NCI-H524 treated with DMSO at 0.1 percent for 48 hours (cell line): ENCODE measurements around the gene DENND1A.

ENCODE experiments used
- DNase-seq: peaks from one replicate; lab custom pipeline; 2025; lab: John Stamatoyannopoulos, UW

Gene DENND1A

GRCh38 chr9:123426406-123426805 lies 503.5 kb downstream of the DENND1A start:
- DNase-seq, result no peak

DNA sequence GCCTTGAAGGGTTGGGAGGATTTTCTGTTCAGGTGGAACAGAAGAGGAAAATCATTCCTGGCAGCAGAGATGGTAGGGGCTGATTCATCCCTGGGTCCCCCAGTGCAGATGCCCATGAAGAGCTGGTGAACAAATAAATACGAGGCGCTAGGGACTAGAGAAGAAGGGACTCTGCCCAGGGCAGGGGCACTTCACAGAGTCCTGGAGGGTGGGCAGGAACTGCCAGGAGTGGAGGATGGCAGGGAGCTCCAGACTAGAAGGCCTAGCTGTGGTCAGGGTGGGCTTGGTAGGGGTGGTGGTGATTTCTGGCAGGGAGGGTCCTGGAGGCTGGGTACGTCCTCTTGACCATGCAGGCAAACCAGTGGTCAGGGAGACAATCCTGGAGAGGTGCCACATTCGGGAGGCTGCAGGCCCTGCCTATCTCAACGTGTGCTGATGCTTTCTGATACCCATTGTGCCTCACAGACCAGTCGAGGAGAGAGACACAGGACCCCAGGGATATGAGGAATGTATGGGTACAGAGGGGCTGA lies 504.0 kb downstream of the DENND1A start:
- no peak for DNase-seq

GRCh38 chr9:123425261-123425821 lies 504.6 kb downstream of the DENND1A start:
- DNase-seq, result no peak

GRCh38 chr9:123424552-123425225 lies 505.2 kb downstream of the DENND1A start:
- no peak for DNase-seq

DNA sequence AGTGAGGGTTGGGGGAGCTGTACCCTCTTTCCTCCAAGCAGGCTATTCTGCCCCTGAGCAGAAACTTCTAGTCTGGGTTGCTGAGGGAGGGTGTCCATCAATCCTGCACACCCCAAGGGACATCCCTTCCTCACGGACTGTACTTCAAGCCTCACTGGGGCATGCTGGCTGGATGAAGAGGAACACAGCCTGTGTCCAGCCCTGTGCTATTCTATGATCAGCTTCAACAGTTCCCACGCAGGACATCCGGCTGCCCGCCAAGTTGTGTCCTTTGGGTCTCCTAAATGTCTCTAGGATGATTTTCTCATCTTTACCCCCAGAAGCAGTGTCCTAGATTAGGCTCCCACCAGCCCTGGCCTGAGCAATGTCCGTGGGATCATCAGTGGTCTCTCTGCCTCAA lies 505.8 kb downstream of the DENND1A start:
- no peak for DNase-seq

GRCh38 chr9:123423311-123423640 lies 506.6 kb downstream of the DENND1A start:
- no peak for DNase-seq

DNA sequence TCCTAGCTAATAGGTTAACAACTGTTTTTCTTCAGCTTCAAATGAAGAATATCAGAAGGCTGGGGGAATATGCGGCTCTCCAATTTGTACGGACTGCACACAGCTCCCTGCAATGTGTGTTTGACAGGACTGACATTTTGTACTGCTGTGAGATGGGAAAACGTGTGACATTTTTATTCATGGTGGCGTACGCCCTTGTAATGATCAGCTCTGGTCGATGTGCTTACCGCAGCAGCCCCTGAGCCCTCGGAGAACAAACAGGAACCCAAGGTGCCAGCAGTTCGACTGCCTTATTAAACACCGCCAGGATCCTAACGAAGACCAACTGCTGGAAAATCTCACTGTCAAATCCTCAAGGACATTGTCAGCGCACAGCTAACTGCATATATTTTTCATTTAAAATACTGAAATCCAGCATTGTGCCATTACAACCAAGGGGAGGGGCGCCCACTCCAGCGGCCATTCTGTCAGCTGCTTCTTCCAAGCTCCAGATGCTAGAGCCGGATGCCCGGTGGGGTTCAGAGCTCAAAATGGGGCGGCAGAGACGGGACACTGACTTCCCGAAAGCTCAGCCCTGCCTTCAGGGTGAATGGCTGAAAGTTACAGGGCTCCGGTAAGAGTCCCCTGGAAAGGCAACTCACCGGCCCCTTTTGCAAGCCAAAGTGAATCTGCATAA lies 507.2 kb downstream of the DENND1A start:
- no peak for DNase-seq

DNA sequence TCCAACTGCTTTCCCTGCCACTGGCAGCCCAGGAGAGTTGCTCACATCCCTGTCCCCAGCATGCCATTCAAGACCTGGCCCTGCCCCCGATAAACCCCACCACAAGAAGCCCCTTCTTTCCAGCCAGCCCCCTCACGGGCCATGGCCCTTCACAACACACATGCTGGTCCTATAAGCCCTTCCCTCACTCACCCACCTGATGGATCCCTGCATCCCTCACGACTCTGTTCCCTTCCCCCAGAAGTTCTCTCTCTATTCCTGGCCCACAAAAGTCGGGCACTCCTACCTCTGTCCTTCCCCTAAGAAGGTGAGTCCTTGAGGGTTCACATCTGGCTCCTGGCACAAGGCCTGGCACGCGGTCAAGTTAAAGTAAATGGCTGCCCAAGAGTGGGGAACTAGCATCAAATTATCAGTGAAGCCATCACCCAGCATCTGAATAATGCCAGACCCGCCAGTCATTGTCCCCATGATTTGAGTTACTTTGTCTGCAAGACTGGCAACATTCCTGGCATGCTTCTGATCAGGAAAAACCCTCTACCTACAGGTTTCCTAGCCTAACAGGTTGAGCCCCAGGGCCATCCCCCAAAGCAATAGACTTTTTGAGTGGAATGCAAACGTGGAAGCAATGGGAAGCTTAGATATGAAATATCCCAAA lies 508.0 kb downstream of the DENND1A start:
- no peak for DNase-seq

GRCh38 chr9:123421186-123421585 lies 508.7 kb downstream of the DENND1A start:
- no peak for DNase-seq

- DNase-seq, result no peak
Observed at GRCh38 chr9:123420592-123421111, 509.3 kb downstream of the DENND1A start.

GRCh38 chr9:123419721-123420591 lies 510.0 kb downstream of the DENND1A start:
- DNase-seq, result no peak

DNA sequence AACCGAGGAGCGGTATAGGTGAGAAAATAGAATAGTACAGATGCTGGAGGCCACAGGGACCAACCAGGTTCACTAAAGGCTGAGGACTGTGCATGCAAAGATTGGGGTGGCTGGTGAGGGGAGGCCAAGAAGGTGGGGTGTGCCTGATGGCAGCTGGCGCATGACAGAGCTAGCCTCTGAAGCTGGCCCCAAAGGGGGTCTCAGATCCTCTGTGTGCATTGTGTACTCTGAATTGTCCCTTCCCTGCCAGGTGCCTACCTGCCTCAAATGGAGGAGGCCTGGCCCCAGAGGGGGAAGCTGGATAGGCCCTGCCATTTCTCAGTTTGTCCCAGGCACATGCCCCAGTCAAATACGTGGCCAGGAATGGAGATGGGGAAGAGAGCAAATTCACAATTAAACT lies 510.8 kb downstream of the DENND1A start:
- no peak for DNase-seq

- no peak for DNase-seq
Observed at GRCh38 chr9:123418506-123418905, 511.4 kb downstream of the DENND1A start.

DNA sequence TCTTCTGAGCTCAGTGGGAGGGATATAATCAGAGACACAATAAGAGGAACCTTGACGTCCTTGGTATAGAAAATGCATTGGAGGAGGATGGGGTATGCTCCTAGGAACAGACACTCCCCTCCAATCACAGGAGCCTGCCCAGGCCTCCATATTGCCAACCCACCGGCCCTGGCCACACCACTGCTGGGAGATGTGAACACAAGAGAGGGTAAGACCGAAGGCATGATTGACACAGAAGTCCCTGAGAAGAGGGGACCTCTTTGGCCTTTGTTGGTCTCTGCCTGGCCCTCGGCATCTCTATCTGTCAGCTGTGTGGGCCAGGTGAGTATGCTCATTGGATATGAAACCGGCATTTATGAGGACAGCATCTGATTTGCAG lies 511.9 kb downstream of the DENND1A start:
- DNase-seq, result no peak

- no peak for DNase-seq
Observed at GRCh38 chr9:123417289-123418051, 512.5 kb downstream of the DENND1A start.

GRCh38 chr9:123416176-123416575 lies 513.8 kb downstream of the DENND1A start:
- DNase-seq, result no peak

- DNase-seq, result peak; percentile 67
Observed at GRCh38 chr9:123414936-123415930, 514.7 kb downstream of the DENND1A start.

GRCh38 chr9:123414204-123414603 lies 515.7 kb downstream of the DENND1A start:
- DNase-seq, result no peak

- no peak for DNase-seq
Observed at GRCh38 chr9:123412171-123412820, 517.6 kb downstream of the DENND1A start.
